ENCODE data around the gene CHAF1A.

Gene CHAF1A

GRCh38 chr19:4402171-4403004 is at the start of gene CHAF1A:
Gene CHAF1A (plus strand): TSS chr19:4402640. CDS start chr19:4402763, 123 bp downstream.
- DNase-seq: peak; percentile 99

GRCh38 chr19:4352701-4353121 is 49.7 kb upstream of the CHAF1A start:
- DNase-seq: peak; percentile 57 to 72

- DNase-seq: no peak
These were observed 48.2 kb upstream of the CHAF1A start for GRCh38 chr19:4354282-4354681.

- no peak for DNase-seq
These were observed 47.5 kb upstream of the CHAF1A start for GRCh38 chr19:4354897-4355296.

- DNase-seq: no peak
These were observed 45.2 kb upstream of the CHAF1A start for GRCh38 chr19:4357095-4357797.

GRCh38 chr19:4357921-4358326 is 44.5 kb upstream of the CHAF1A start:
- DNase-seq: no peak

- DNase-seq: no peak
These were observed 43.5 kb upstream of the CHAF1A start for GRCh38 chr19:4358709-4359626.

GRCh38 chr19:4359627-4360000 is 42.8 kb upstream of the CHAF1A start:
- DNase-seq: no peak

- no peak for DNase-seq
These were observed 42.3 kb upstream of the CHAF1A start for GRCh38 chr19:4360081-4360569.

- no peak for DNase-seq
These were observed 41.7 kb upstream of the CHAF1A start for GRCh38 chr19:4360641-4361151.

GRCh38 chr19:4361152-4362046 is 41.0 kb upstream of the CHAF1A start:
- no peak for DNase-seq

GRCh38 chr19:4362101-4362828 is 40.2 kb upstream of the CHAF1A start:
- no peak for DNase-seq

- no peak for DNase-seq
These were observed 39.5 kb upstream of the CHAF1A start for GRCh38 chr19:4362831-4363545.

- no peak for DNase-seq
These were observed 38.7 kb upstream of the CHAF1A start for GRCh38 chr19:4363571-4364304.

- DNase-seq: no peak
These were observed 37.1 kb upstream of the CHAF1A start for GRCh38 chr19:4365341-4365740.

- no peak for DNase-seq
These were observed 36.4 kb upstream of the CHAF1A start for GRCh38 chr19:4365791-4366665.

- no peak for DNase-seq
These were observed 35.6 kb upstream of the CHAF1A start for GRCh38 chr19:4366666-4367335.

GRCh38 chr19:4367336-4367723 is 35.1 kb upstream of the CHAF1A start:
- DNase-seq: no peak
